ENCODE data around the gene AP1G2.

DNA sequence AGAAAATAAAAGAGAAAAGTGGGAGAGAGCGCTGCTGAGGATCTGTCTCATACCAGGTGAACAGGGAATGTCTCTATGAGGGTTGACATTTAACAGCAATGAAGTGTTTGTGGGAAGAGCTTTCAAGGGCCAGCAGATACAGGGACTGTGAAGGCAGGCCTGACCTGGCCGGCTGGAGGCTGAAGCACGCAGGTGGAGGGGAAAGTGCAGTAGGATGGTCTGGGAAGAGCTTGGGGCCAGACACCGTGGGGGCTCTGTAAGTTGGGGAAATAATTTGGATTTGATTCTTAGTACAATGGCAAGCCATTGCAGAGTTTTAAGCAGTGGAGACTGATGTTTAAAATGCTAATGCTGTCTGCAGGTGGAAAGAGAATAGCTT, 44.8 kb upstream of the AP1G2 start:
- TF ChIP-seq SP1 (IDR thresholded peaks at IDR 0.05) (no peak), EGR1 (IDR thresholded peaks at IDR 0.05; ENCODE audit: low read depth in 2 of 2) (no peak)
- TF ChIP-seq, protein P1, sequence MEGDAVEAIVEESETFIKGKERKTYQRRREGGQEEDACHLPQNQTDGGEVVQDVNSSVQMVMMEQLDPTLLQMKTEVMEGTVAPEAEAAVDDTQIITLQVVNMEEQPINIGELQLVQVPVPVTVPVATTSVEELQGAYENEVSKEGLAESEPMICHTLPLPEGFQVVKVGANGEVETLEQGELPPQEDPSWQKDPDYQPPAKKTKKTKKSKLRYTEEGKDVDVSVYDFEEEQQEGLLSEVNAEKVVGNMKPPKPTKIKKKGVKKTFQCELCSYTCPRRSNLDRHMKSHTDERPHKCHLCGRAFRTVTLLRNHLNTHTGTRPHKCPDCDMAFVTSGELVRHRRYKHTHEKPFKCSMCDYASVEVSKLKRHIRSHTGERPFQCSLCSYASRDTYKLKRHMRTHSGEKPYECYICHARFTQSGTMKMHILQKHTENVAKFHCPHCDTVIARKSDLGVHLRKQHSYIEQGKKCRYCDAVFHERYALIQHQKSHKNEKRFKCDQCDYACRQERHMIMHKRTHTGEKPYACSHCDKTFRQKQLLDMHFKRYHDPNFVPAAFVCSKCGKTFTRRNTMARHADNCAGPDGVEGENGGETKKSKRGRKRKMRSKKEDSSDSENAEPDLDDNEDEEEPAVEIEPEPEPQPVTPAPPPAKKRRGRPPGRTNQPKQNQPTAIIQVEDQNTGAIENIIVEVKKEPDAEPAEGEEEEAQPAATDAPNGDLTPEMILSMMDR (IDR thresholded peaks at IDR 0.05; ENCODE audit: low read depth, low read length, missing input control), result no peak
- TF ChIP-seq, protein P2, sequence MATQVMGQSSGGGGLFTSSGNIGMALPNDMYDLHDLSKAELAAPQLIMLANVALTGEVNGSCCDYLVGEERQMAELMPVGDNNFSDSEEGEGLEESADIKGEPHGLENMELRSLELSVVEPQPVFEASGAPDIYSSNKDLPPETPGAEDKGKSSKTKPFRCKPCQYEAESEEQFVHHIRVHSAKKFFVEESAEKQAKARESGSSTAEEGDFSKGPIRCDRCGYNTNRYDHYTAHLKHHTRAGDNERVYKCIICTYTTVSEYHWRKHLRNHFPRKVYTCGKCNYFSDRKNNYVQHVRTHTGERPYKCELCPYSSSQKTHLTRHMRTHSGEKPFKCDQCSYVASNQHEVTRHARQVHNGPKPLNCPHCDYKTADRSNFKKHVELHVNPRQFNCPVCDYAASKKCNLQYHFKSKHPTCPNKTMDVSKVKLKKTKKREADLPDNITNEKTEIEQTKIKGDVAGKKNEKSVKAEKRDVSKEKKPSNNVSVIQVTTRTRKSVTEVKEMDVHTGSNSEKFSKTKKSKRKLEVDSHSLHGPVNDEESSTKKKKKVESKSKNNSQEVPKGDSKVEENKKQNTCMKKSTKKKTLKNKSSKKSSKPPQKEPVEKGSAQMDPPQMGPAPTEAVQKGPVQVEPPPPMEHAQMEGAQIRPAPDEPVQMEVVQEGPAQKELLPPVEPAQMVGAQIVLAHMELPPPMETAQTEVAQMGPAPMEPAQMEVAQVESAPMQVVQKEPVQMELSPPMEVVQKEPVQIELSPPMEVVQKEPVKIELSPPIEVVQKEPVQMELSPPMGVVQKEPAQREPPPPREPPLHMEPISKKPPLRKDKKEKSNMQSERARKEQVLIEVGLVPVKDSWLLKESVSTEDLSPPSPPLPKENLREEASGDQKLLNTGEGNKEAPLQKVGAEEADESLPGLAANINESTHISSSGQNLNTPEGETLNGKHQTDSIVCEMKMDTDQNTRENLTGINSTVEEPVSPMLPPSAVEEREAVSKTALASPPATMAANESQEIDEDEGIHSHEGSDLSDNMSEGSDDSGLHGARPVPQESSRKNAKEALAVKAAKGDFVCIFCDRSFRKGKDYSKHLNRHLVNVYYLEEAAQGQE (IDR thresholded peaks at IDR 0.05), result no peak
